Neural crest cell (in vitro differentiated cells): Measurements from ENCODE around the gene ANKRD61. TPM values are rescaled to one million over a fixed set of nuclear protein-coding genes. Genes with fewer than 3 reads are reported as not detected.
A peak's percentile ranks its signal among the peaks of the same experiment; 100 is the strongest.
"Not testable (repeated sequence)": the region's sequence is repeated elsewhere in the genome, so short reads cannot be mapped to it uniquely, and the experiment has no call there.

Source experiments
- DNase-seq: peaks from one replicate; pipeline ENCODE4 v3.0.0; 2021; ENCODE audit warnings: low read depth, mixed read lengths, low spot score
- H3K27ac Mint-ChIP-seq: one replicate; pipeline ENCODE4 v1.8.0; 2021; ENCODE audit warnings: mild to moderate bottlenecking, mixed read lengths; ENCODE audit not compliant: unreplicated experiment
- H3K27me3 Mint-ChIP-seq: 2 replicates; pipeline ENCODE4 v1.8.0; 2021; ENCODE audit warnings: low read depth, mild to moderate bottlenecking, mixed read lengths
- H3K36me3 Mint-ChIP-seq: 2 replicates; pipeline ENCODE4 v1.8.0; 2021; ENCODE audit warnings: low read depth, mild to moderate bottlenecking, mixed read lengths
- H3K4me1 Mint-ChIP-seq: 2 replicates; pipeline ENCODE4 v1.8.0; 2021; ENCODE audit warnings: mixed read lengths
- H3K4me3 Mint-ChIP-seq: one replicate; pipeline ENCODE4 v1.8.0; 2021; ENCODE audit warnings: mild to moderate bottlenecking, mixed read lengths
- H3K9me3 Mint-ChIP-seq: 2 replicates; pipeline ENCODE4 v1.8.0; 2021; ENCODE audit warnings: mixed read lengths
- total RNA-seq: library from RNA; stranded (reverse); gene quantifications from 2 replicates; pipeline ENCODE4 v1.2.1, GENCODE V29; 2021
- TF ChIP-seq, protein P1 (sequence below): fragments of 200-600 bp; sonication (generic); conservative IDR thresholded peaks from 2 replicates; pipeline ENCODE4 v1.5.0; 2021; ENCODE audit warnings: antibody characterized with exemption, mild to moderate bottlenecking

The ANKRD61 gene
- total RNA-seq, 1 donor from 2014 or later: 0.70 TPM

DNA sequence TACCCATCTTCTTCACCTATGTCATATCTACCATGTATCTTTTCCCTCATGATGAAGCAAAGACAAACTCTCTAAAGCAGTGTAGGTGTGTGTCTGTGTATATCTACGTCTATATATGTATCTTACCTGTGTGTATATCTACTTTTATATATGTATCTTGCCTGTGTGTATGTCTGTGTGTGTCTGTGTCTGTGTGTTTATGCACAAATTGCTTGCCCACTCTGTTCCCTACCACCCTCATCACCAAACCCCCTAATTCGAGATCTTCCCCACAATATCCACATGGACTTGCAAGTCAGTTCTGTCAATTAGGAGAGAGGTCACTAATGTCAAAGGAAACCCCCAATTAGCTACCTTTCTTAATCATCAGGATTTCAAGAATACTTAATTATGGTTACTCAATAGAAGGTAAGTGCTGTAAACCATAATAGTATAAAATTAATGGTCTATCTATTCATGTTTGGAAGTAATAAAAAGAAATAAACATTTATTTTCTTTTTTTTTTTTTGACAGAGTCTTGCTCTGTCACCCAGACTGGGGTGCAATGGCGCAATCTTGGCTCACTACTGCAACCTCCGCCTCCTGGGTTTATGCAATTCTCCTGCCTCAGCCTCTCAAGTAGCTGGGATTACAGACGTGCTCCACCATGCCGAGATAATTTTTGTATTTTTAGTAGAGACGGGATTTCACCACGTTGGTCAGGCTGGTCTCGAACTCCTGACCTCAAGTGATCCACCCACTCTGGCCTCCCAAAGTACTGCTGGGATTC, 43.6 kb downstream of the ANKRD61 start:
- TF ChIP-seq, protein P1, sequence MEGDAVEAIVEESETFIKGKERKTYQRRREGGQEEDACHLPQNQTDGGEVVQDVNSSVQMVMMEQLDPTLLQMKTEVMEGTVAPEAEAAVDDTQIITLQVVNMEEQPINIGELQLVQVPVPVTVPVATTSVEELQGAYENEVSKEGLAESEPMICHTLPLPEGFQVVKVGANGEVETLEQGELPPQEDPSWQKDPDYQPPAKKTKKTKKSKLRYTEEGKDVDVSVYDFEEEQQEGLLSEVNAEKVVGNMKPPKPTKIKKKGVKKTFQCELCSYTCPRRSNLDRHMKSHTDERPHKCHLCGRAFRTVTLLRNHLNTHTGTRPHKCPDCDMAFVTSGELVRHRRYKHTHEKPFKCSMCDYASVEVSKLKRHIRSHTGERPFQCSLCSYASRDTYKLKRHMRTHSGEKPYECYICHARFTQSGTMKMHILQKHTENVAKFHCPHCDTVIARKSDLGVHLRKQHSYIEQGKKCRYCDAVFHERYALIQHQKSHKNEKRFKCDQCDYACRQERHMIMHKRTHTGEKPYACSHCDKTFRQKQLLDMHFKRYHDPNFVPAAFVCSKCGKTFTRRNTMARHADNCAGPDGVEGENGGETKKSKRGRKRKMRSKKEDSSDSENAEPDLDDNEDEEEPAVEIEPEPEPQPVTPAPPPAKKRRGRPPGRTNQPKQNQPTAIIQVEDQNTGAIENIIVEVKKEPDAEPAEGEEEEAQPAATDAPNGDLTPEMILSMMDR: no peak
- no peaks in the 10 kb centered on the region for H3K36me3 Mint-ChIP-seq
- H3K9me3 Mint-ChIP-seq: no peaks in the 10 kb centered on the region
- H3K4me3 Mint-ChIP-seq: no peak overlapping the region
- H3K4me1 Mint-ChIP-seq: peaks cover 6% of the 10 kb centered on the region
- no peak for DNase-seq
- no peak overlapping the region for H3K27ac Mint-ChIP-seq
- H3K27me3 Mint-ChIP-seq: no peaks in the 10 kb centered on the region

DNA sequence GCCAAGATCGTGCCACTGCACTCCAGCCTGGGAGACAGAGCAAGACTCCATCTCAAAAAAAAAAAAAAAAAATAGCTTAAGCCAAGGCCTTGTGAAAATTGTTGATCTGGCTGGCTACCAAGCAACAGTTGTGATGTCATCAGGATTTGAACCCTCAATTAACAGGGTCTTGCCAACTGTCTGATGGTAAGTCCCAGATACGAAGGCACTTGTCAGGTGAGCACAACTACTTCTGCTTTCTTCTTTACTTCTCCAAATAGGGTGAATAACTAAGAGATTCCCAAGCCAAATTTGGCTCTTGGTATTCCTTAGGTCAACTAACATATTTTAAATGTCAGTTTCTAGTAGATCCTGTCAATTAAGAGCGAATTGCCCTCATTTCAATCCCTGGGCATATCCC, 47.4 kb downstream of the ANKRD61 start:
- no peak for DNase-seq
- H3K27ac Mint-ChIP-seq: no peak overlapping the region
- TF ChIP-seq, protein P1: no peak
- H3K27me3 Mint-ChIP-seq: no peaks in the 10 kb centered on the region
- peaks cover 18% of the 10 kb centered on the region for H3K4me1 Mint-ChIP-seq
- H3K36me3 Mint-ChIP-seq: no peaks in the 10 kb centered on the region
- H3K9me3 Mint-ChIP-seq: no peaks in the 10 kb centered on the region
- H3K4me3 Mint-ChIP-seq: no peak overlapping the region

DNA sequence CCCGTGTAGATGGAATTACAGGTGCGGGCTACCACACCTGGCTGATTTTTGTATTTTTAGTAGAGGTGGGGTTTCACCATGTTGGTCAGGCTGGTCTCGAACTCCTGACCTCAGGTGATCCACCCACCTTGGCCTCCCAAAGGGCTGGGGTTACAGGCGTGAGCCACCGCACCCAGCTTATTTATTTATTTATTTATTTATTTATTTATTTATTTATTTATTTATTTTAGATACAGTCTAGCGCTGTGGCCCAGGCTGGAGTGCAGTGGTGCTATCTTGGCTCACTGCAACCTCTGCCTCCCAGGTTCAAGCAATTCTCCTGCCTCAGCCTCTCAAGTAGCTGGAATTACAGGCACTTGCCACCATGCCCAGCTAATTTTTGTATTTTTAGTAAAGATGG, 51.9 kb downstream of the ANKRD61 start:
- not testable (repeated sequence) for H3K9me3 Mint-ChIP-seq, H3K27me3 Mint-ChIP-seq

More for the DNA sequence above, 51.9 kb downstream of the ANKRD61 start:
- DNase-seq, H3K27ac Mint-ChIP-seq, H3K36me3 Mint-ChIP-seq: not testable (repeated sequence)
- Mint-ChIP-seq H3K4me3 (peak overlapping the region; percentile 31), H3K4me1 (peaks cover 12% of the 10 kb centered on the region)

Other genes with a start within 250 kb of the ANKRD61 start
- 36.4 and 38.9 TPM in 2 replicates for gene RNF216, start 249.7 kb upstream of the ANKRD61 start, total RNA-seq
- not detected in 2 replicates for gene OCM, start 150.6 kb upstream of the ANKRD61 start, total RNA-seq
- 86.4 and 88.7 TPM in 2 replicates for gene CCZ1, start 132.6 kb upstream of the ANKRD61 start, total RNA-seq
- 0.07 TPM in 1 of 2 replicates, not detected in the other for gene RSPH10B, start 60.7 kb upstream of the ANKRD61 start, total RNA-seq
- 20.3 and 21.4 TPM in 2 replicates for gene PMS2, start 22.3 kb upstream of the ANKRD61 start, total RNA-seq
- gene AIMP2, start 22.1 kb upstream of the ANKRD61 start, total RNA-seq: 44.4 and 47.6 TPM in 2 replicates
- gene EIF2AK1, start 27.8 kb downstream of the ANKRD61 start, total RNA-seq: 107 TPM in 2 replicates
- gene USP42, start 73.6 kb downstream of the ANKRD61 start, total RNA-seq: 23.2 and 24.7 TPM in 2 replicates
- gene CYTH3, start 241.2 kb downstream of the ANKRD61 start, total RNA-seq: 24.1 and 28.7 TPM in 2 replicates